GM18526 (cell line): Measurements from ENCODE around the gene TAT.

Experiments used
- POLR2A ChIP-seq: IDR thresholded peaks from 3 replicates; pipeline ENCODE4 v1.6.1; 2011; ENCODE audit not compliant: insufficient read length; ENCODE audit errors: extremely low read depth

TAT gene

DNA sequence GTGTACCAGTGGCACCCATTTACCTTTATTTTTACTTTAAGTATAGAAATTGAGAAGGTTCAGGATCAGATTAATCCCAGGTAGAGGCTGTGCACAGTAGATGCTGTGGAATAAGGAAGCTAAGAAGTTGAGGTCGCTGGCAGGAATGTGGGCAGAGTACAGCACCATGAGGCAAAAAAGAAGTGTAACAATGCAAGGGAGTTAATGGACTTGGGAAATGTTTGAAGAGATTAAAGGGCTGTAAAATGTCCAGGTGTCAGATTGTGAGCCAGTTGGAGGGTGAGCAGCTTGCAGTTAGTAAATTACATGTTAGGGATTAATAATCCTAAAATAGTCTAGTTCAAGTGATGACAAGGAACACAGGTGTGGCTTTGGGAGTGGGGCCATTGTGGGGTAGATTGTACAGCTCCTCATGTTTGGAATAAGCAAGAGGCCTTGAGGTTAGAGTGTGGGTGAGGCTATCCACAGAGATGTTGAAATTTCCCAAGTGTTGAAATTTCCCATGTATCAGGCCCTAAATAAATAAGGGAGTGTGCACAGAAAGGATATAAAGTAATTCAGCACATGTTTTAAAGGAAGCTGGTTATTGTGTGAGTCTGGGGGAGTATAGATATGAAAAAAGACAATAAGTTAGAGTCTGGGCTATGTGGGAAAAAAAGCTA lies 21.5 kb downstream of the TAT start:
- no peak for TF ChIP-seq POLR2A

DNA sequence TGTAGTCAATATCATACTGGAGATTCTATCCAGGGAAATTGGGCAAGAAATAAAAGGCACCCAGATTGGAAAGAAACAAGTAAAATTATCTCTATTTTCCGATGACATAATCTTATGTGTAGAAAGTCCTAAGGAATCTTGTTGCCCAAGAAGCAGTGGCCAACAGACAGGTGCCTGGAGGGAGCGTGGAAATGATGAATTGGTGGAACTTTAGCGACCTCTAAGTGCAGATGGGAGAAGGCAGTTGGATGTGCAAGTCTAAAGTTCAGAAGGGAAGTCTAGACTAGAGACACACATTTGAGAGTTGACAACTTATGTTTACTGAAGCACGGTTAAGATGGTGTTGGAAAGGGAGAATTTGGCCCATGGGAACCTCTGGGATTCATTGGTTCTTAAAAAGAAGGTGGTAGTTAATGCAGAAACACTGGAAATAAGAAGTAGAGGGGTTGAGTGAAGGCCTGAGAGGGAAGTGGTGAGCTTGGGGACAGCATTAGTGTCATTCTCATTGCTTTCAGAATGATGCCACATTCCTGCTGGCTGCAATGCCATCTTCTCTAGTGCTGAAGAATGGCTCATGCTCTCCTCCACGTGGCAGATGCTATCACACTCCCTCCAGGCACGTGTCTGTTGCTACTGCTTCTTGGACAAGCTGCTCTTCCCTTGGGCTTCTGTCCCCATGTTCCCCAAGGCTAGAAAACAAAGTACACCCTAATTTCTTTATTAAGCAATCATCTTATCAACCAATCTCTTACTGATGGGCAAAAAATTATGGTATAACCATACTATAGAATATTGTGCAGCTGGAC lies 24.0 kb downstream of the TAT start:
- TF ChIP-seq POLR2A: no peak

DNA sequence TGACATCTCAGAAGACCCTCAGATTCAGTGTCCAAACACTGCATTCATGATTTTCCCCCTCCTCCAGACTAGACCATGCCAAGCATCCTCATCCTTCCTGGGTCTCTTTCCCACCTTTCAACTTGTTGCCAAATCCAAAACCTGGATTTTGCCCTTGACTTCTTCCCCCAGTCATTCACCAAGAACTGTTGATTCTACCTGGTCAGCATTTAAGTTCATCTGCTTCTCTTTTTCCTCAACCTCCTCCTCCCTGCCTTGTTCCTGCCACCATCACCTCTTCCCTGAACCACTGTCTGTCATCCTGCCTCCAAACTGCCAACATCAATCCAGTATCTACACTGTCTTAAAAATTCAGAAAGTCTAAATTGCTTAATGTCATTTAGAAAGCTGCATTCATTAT lies 29.7 kb downstream of the TAT start:
- TF ChIP-seq POLR2A: no peak

DNA sequence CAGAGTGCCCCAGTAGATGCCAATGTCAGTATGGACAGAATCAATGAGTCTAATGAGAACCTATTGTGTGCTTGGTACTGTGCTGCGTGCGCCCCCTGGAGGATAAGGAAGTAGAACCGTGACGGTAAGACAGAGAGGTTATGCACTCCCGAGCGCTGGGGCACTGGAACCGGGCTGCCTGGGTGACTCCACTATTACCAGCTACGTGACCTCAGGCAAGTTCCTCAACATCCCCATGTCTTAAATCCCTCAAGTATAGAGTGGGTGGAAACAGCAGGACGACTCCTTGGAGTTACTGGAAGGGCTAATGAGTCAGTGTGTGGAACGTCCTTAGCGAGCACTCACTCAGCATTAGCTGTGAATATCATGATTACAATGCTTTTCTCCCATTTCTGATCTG lies 34.5 kb downstream of the TAT start:
- no peak for TF ChIP-seq POLR2A

DNA sequence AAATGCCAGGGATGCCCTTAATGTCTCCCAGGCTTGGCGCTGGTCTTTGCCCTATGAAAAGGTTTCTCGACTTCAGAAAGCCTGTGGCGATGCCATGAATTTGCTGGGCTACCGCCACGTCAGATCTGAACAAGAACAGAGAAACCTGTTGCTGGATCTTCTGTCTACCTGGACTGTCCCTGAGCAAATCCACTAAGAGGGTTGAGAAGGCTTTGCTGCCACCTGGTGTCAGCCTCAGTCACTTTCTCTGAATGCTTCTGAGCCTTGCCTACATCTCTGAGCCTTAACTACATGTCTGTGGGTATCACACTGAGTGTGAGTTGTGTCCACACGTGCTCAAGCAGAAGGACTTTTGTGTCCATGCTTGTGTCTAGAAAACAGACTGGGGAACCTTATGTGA lies 39.2 kb downstream of the TAT start:
- no peak for TF ChIP-seq POLR2A

DNA sequence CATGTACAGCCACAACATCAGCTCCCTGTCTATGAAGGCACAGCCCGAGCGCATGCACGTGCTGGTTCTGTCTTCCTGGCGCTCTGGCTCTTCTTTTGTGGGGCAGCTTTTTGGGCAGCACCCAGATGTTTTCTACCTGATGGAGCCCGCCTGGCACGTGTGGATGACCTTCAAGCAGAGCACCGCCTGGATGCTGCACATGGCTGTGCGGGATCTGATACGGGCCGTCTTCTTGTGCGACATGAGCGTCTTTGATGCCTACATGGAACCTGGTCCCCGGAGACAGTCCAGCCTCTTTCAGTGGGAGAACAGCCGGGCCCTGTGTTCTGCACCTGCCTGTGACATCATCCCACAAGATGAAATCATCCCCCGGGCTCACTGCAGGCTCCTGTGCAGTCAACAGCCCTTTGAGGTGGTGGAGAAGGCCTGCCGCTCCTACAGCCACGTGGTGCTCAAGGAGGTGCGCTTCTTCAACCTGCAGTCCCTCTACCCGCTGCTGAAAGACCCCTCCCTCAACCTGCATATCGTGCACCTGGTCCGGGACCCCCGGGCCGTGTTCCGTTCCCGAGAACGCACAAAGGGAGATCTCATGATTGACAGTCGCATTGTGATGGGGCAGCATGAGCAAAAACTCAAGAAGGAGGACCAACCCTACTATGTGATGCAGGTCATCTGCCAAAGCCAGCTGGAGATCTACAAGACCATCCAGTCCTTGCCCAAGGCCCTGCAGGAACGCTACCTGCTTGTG lies 40.0 kb downstream of the TAT start:
- no peak for TF ChIP-seq POLR2A

DNA sequence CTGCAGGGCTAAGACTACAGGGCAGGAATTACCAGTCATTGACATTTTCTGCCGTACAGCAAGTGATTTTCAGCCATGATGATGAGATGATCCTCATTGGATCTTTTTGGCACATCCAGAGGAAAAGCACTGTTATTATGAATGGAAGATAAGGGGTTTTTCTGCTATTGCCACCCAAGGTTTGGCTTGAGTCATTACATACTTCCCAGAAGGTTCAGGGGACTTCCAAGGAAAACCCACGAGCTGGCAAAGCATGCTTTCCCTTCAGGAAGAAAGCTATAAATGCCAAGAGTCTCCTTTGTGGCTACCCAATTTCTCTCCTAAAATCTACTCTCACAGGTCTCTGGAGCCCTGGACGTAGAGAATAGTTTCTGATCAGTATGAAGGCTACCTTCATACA lies 44.5 kb downstream of the TAT start:
- no peak for TF ChIP-seq POLR2A

DNA sequence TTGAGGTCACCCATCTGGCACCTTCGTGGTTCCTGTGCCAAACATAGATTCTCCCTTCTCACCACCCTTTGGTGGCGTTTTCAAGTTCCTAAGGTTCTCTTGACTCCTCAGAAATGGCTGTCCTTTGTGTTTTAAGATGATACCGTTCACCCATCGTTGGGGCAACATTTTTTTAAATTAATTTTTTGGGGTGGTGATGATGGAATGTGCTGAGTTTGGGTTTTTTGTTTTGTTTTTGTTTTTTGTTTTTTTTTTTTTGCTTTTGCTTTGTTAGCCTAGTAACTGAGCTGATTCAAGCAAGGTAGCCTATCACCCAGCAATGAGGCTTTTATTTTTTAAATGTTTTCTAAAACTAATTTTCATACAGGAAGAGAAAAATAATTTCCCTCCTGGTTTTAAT lies 48.0 kb downstream of the TAT start:
- no peak for TF ChIP-seq POLR2A

DNA sequence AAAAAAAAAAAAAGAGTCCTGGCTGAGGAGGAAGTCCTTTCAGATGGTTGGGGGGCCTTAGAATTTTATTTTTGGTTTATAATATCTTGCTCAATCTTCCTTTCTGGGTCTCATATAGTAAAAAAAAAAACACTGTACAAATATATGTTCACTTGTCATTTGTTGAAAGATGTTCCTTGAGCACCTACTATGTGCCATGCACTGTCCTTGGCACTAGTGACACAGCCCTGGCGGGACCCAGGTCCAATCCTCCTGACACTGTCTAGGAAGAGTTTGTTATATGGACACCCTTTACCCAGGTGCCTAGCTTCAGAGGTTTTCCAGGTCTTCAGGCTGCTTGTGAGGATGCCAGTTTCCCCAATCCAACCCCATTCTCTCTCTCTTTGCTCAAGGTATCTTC lies 48.6 kb downstream of the TAT start:
- TF ChIP-seq POLR2A: no peak

DNA sequence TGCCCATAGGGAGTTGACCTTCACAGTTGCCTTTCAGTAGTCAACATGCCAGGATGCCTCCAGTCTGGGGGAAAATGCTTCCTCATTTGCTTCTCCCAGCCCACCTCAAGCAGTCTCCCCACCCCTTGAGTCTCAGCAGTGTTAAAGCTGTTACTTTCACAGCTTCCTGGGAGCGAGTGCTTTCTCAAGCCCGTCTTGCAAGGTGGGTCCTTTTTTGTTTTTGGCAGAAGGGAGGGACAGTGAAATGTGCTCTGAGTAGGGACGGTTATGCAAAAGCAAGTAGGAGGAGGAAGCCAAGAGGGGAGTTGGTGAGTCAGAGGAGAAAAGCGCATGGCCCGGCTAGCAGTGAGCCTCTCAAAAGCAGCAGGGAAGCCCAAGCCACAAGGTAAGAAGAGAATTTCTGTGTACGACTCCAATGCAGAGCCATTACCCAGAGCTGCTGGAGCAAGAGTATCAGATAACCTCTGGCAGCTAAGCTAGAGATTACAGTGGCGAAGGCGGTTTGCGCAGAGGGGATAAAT lies 50.7 kb downstream of the TAT start, which contains the start of gene CHST4:
TSS of gene CHST4 (plus strand) at position 316 of the 521 bp plus-strand sequence. CDS start 10,252 bp downstream, outside the sequence.
- no peak for TF ChIP-seq POLR2A

DNA sequence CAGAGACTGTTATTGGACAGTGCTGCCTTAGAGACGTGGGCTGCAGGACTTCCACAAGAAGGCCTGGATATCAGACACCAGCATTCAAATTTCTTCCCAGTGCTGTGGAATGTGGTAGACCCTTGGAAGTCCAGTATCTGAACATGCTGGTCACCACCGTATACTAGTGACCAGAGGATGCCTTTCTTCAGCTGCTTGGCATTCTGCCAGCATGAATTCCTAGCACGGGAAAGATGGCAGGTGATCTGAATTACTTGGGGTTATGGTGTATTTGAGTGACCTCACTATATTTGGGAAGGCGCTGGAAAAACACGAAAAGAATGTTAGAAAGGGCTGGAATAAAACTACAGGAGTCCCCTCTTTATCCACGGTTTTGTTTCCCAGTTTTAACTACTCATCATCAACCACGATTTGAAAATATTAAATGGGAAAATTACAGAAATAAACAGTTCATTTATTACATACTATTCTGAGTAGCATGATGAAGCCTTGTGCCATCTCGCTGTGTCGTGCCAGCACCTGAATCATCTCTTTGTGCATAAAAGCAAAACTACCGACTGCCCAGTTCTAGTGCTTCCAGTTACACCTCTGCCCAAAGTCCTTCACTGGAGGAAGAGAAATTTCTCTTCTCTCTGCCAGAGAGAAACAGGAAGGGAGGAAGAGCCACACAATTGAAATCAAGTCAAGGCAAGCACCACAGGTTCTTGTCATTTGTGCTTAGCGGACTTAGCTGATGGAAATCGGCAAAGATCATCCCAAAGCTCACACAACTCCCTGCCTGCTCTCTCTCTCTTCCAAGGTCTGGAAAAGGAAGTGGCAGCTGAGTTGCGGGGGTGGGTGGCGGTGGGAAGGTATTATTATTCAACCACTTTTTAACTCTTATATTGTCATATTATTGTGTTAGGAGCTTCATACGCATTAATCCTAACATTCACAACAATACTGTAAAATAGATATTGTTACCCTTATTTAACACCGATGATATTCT lies 52.0 kb downstream of the TAT start:
- TF ChIP-seq POLR2A: no peak

DNA sequence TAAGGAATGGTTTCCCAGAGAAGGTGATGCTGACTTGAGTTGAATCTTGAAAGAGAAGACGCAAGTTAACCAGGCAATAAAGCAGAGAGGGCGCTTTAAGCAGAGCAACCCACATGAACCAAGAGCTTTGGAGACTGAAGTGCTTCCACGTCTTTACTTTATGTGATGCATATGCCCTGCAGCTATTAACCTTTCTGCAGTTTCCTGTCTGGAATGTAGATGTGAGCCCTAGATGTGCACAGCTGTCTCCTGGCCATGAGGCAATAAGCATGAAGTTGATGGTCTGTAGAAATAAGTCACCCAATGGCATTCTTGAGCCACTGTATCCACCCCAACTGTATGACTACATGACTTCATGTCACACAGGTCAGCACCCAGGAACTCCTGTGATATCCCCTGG lies 56.3 kb downstream of the TAT start:
- TF ChIP-seq POLR2A: no peak
